ENCODE data around the gene VKORC1L1.

VKORC1L1 gene

DNA sequence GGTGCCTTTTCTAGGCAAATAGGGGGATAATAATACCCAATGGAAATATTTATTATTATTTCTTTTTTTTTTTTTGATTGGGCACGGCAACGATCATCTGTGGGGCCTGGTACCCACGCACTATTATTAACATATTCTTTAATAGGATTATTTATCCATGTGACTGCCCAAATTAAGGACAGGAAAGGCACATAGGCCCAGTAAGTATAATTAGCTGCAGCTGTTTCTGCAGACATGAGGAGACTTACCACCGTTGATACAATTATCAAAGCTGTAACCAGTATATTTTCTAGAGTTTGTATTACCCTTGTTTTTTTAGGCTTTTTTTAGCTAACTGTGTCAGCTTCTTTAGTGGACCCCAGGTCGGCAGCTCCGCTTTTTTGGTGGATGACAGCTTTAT lies 134.4 kb downstream of the VKORC1L1 start:
- Histone ChIP-seq H3K79me2 (ENCODE audit: low read length) (no peaks in the 10 kb centered on the region), H3K9me2 (replicated peaks; ENCODE audit: insufficient read depth, low read length) (no peaks in the 10 kb centered on the region), H3K36me3 (replicated peaks; ENCODE audit: insufficient read depth, low read length) (no peaks in the 10 kb centered on the region), H3K9me3 (replicated peaks; ENCODE audit: insufficient read depth, low read length) (no peaks in the 10 kb centered on the region), H3K9ac (ENCODE audit: low read length) (no peak overlapping the region), H3K4me2 (ENCODE audit: low read depth, low read length) (no peak overlapping the region), H3K27ac (ENCODE audit: low read length) (no peak overlapping the region), H4K20me1 (ENCODE audit: insufficient read depth, low read length) (no peaks in the 10 kb centered on the region), H2AFZ (ENCODE audit: low read length) (no peak overlapping the region), H3K27me3 (replicated peaks; ENCODE audit: insufficient read depth, low read length) (no peaks in the 10 kb centered on the region), H3K4me1 (ENCODE audit: low read length) (no peaks in the 10 kb centered on the region), H3F3A (ENCODE audit: insufficient read depth, low read length) (no peaks in the 10 kb centered on the region), H3K4me3 (ENCODE audit: low read length) (no peak overlapping the region)
- DNase-seq, result no peak
- TF ChIP-seq EZH2 (optimal IDR thresholded peaks at IDR 0.05; ENCODE audit: low read depth, low read length), result no peak

Data from MM.1S (cell line).